A172 (cell line): ENCODE results near the gene ZNF639. TPM values are rescaled to one million over a fixed set of nuclear protein-coding genes. Genes with fewer than 3 reads are reported as not detected.
"Not testable (repeated sequence)": the region's sequence is repeated elsewhere in the genome, so short reads cannot be mapped to it uniquely, and the experiment has no call there.

ENCODE experiments used
- DNase-seq: peaks from one replicate; pipeline ENCODE4 v3.0.0-alpha.2; 2015; ENCODE audit warnings: low spot score
- total RNA-seq: library from RNA; depleted of rRNA; stranded (reverse); fragments of >200 nt; shearing (Covaris generic); gene quantifications from 2 replicates; pipeline ENCODE4 v1.2.3, GENCODE V29; 2014; rRNA removed

The ZNF639 gene, protein sequence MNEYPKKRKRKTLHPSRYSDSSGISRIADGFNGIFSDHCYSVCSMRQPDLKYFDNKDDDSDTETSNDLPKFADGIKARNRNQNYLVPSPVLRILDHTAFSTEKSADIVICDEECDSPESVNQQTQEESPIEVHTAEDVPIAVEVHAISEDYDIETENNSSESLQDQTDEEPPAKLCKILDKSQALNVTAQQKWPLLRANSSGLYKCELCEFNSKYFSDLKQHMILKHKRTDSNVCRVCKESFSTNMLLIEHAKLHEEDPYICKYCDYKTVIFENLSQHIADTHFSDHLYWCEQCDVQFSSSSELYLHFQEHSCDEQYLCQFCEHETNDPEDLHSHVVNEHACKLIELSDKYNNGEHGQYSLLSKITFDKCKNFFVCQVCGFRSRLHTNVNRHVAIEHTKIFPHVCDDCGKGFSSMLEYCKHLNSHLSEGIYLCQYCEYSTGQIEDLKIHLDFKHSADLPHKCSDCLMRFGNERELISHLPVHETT
- total RNA-seq, result 122 and 145 TPM in 2 replicates

- DNase-seq, result peak; percentile 89
Observed at GRCh38 chr3:179322286-179323196, at the start of gene ZNF639. Gene ZNF639 (plus strand): TSS chr3:179323031. CDS start chr3:179328294, 5,263 bp downstream.

GRCh38 chr3:179274434-179274833 lies 48.4 kb upstream of the ZNF639 start:
- DNase-seq, result not testable (repeated sequence)

DNA sequence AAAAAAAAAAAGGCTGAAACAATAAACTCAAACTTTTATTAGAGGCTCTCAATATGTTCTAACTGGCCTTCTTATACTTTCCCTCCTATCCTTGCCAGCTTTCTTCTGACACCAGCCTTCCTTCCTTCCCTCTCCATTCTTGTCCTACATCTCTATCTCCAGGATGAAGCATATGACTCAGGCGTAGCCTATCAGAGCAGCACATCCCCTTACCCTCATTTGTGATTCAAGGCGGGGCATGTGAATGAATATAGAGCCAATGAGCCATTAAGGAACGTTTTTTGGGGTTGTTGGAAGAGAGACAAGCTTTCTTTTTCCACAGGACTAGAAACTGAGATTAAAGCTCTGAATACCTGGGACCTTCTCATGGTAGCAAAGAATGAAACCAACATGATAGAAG lies 46.8 kb upstream of the ZNF639 start:
- no peak for DNase-seq

GRCh38 chr3:179276743-179277142 lies 46.1 kb upstream of the ZNF639 start:
- DNase-seq, result no peak

GRCh38 chr3:179278151-179278550 lies 44.7 kb upstream of the ZNF639 start:
- no peak for DNase-seq

DNA sequence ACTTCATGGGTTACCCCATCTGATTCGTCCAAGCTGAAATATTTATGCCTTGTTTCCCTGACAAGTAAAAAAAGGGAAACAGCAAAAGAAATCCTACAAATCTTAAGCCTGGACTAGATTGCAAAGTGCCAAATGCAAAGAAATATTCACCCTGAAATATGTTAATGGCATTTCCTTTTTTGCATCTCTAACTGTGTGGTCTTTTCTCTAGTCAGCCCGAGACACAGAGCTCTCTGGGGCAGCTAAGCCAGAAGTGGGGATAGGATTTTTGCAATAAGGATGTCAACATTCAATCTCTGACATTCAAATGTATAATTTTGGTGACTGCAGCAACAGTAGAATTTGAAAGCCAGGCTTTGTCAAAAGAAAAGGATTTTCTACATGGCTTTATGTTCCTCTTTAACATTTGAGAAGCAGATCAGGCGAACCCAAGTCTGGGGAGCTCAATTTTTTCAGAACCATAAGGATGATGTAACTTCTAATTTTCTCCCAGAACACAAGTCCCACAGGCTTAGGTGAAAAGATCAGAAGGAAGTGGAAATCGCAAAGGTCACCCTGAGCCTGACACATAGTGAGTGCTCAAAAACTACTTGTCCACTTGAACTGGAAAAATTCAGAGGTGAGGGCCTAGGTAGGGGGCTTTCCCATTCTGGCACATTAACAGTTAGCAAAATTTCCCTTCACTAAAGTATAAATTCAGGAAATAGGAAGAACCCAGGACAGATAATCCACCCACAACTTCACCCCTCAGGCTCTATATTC lies 43.7 kb upstream of the ZNF639 start:
- DNase-seq, result no peak

GRCh38 chr3:179279837-179280236 lies 43.0 kb upstream of the ZNF639 start:
- no peak for DNase-seq

GRCh38 chr3:179281825-179282224 lies 41.0 kb upstream of the ZNF639 start:
- no peak for DNase-seq

DNA sequence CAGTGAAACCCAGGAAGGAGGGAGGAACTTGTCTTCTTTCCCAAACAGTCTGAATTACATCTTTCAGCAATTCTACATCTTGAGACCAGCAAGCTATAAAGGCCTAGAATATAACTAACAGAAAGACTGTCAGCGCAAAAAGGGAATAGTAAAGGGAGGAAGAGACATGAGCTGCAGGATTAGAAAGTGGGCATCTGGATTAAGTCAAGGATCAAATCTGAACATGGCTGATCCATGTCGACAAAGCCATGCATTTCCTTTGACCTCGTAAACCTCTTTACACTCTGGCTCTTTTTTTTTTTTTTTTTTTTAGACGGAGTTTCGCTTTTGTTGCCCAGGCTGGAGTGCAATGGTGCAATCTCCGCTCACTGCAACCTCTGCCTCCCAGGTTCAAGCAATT lies 36.5 kb upstream of the ZNF639 start:
- DNase-seq, result no peak

- no peak for DNase-seq
Observed at GRCh38 chr3:179288845-179289244, 34.0 kb upstream of the ZNF639 start.

DNA sequence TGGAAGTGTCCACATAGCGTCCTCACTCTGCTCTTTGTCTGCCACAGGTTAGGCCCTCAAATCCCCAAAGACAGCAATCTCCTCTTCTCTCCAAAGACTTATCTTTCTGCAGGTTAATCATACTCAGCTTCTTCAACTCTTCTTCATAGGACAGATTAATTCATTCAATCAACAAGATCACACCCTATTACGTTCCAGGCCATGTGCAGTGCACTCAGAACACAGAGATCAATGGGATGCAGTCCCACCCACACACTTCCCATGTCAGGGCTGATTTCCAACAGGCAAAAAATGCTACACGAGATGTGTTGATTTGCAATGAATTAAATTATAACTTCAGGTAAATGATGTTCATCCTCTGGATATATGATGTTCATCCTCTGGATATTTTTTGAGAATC lies 33.5 kb upstream of the ZNF639 start:
- no peak for DNase-seq

- no peak for DNase-seq
Observed at GRCh38 chr3:179292450-179292849, 30.4 kb upstream of the ZNF639 start.

GRCh38 chr3:179297971-179298725 lies 24.7 kb upstream of the ZNF639 start:
- DNase-seq, result no peak

- DNase-seq, result no peak
Observed at GRCh38 chr3:179299316-179299715, 23.5 kb upstream of the ZNF639 start.

DNA sequence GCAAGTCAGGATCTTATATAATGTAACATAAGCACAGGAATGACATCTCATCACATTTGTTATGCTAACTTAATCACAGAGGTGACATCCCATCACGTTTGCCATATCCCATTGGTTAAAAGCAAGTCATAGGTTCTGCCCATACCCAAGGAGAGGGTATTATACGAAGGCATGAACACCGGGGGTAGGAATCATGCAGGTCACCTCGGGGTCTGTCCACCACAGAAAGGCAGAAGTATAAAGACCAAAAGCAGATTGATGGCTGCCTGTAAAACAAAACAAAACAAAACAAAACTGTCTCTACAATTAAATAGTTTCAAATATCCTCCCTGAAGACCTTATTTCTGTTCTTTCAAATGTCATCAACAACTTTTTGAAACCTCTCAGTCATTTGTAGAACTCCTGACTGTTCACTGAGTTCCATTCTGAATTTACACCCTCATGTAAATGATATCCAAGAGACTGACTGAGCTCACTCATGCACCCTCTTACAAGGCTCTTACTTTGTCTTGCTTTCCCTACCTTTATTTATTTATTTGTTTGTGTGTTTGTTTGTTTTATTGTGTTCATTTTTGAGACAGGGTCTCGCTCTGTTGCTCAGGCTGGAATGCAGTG lies 22.7 kb upstream of the ZNF639 start:
- no peak for DNase-seq

DNA sequence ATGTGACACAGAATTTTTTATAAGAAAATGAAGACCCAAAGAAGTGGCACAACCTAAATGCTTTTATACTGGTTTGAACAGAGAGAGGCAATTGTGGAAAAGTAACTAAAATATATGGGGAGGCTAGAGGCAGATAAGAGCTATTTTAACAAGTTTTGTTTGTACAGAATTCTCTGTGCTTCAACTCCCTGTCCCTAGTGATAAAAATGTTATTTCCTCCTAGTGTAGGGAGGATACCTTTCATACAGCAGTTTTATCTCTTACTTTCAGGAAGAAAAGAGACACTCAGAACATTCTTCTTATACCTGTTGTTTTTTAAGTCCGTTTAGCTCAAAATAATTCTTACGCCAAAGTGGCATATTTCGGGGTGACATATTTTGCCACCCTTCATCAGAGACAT lies 21.2 kb upstream of the ZNF639 start:
- no peak for DNase-seq

GRCh38 chr3:179302111-179302510 lies 20.7 kb upstream of the ZNF639 start:
- DNase-seq, result no peak

- no peak for DNase-seq
Observed at GRCh38 chr3:179304605-179305004, 18.2 kb upstream of the ZNF639 start.

DNA sequence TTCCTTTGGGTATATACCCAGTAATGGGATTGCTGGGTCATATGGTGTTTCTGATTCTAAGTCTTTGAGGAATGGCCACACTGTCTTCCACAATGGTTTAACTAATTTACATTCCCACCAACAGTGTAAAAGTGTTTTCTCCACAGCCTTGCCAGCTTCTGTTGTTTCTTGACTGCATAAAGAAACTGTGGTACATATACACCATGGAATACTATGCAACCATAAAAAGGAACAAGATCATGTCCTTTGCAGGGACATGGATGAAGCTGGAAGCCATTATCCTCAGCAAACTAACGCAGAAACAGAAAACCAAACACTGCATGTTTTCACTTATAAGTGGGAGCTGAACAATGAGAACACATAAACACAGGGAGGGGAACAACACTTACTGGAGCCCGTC lies 15.5 kb upstream of the ZNF639 start:
- not testable (repeated sequence) for DNase-seq

- no peak for DNase-seq
Observed at GRCh38 chr3:179308001-179308400, 14.8 kb upstream of the ZNF639 start.
